ENCODE results near the gene NCBP2L.
"Not testable (repeated sequence)": the region's sequence is repeated elsewhere in the genome, so short reads cannot be mapped to it uniquely, and the experiment has no call there.

The NCBP2L gene

GRCh38 chrX:107810053-107810452 is 32.5 kb downstream of the NCBP2L start:
- not testable (repeated sequence) for DNase-seq (ENCODE audit: low read depth)

DNA sequence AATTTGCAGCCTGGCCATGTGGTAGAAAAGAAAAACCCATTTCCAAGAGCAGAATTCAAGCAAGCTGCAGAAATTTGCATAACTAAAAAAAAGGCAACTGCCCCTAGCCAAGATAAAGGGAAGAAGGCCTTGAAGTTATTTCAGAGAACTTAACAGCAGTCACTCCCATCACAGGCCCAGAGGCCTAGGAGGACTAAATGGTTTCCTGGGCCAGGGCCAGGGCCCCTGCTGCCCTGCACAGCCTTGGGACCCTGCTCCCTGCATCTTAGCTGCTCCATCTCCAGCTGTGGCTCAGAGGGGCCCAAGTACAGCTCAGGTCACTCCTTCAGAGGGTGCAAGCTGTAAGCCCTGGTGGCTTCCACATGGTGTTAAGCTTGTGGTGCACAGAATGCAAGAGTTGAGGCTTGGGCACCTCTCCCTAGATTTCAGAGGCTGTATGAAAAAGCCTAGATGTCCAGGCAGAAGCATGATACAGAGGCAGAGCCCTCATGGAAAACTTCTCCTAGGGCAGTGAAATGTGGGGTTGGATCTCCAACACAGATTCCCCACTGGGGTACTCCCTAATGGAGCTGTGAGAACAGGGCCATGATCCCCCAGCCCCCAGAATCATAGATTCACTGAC is 41.5 kb downstream of the NCBP2L start:
- no peak for DNase-seq (ENCODE audit: low read depth)

DNA sequence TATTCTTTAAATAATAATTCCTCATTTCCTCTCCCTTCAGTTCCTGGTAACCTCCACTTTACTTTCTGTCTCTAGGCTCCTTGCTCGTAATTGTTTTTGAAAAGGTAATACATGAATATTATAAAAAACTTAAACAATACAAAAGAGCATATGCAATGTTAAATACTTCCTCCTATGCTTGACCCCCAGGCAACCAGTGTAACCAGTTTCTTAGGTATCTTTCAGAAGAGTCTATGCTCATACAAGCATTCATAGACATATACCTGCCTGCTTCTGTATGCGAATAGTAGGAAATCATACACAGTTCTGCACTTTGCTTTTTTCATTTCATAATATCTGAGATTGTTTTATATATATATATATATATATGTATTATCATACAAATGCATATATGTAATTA is 45.5 kb downstream of the NCBP2L start:
- no peak for DNase-seq (ENCODE audit: low read depth)

DNA sequence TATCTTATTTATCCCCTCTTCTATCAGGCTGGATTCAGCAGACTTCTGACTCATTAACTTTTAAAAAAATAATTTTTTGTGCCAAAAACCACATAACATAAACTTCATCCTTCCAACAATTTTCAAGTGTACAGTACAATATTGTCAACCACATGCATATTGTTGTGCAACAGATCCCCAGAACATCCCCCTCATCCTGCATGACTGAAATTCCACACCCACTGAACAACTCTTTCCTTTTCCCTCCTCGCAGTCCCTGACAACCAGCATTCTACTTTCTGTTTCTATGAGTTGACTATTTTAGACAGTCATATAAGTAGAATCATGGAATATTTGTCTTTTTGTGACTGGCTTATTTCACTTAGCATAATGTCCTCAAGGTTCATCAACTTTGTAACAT is 45.9 kb downstream of the NCBP2L start:
- no peak for DNase-seq (ENCODE audit: low read depth)

DNA sequence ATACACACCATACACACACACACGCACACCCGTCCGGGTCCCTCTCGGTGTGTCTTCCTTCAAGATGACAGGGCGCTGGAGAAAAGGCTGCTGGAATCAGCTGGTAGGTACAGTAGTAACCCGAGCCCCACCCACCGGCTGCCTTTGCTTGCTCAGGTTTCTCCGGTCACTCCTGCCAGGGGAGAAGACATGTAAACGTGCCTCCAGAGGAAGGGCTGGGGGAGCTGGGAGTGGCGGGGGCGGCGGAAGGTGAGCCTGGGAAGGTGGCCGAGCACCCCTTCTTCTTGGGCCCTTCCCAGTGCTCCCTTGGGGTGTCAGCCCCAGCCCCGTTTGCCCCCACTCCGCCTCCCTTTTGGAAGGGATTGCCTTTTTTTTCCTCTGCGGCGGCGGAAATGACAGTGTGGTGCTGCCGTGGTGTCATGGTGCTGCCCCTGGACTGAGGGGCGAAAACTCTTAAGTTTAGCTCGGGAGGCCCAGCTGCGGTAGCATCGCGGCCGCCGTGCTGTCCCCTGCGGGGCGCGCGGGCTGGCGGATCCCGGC is 48.2 kb downstream of the NCBP2L start, which contains the start of gene MID2:
TSS of gene MID2 (plus strand) at position 169 of the 540 bp plus-strand sequence. CDS start 561 bp downstream, outside the sequence.
- DNase-seq (ENCODE audit: low read depth) = peak; percentile 24

DNA sequence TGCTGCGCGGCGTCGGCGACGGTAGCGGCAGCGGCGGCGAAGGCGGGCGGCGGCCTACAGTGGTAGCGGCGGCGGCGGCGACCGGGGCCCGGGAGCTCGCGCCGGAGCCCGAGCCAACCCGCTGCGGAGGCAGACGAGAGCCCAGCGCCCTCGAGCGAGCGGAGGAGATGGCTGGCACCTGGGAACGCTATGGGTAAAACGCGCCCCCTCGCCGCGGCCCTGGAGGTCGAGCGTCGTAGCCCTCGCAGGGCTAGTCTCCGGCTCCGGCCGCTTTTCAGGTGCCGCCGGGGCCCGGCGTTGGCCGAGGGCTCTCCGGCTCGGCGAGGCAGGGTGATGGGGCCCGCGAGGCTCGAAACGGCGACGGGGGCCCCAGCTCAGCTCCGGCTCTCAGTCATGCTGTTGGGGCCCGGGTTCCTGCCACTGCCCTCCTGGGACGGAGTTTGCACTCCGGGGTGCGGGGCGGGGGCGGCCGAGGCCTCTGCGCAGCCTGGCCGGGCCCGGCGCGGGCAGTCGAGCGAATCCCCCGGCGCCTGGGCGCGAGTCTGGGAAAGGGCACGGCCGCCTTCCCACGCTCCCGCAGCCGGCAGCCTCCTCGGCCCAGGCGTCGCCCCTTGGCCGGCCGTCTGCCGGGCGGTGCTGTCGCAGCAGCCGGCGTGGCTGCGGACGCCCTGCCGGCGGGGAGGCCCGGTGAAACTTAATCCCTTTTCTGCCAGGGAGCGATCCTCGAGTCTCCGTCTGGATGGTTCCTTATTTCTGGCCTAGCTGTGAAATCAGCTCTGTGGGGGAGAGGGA is 48.9 kb downstream of the NCBP2L start:
- peak; percentile 0 for DNase-seq (ENCODE audit: low read depth)

GRCh38 chrX:107827030-107827831 is 49.7 kb downstream of the NCBP2L start:
- no peak for DNase-seq (ENCODE audit: low read depth)

DNA sequence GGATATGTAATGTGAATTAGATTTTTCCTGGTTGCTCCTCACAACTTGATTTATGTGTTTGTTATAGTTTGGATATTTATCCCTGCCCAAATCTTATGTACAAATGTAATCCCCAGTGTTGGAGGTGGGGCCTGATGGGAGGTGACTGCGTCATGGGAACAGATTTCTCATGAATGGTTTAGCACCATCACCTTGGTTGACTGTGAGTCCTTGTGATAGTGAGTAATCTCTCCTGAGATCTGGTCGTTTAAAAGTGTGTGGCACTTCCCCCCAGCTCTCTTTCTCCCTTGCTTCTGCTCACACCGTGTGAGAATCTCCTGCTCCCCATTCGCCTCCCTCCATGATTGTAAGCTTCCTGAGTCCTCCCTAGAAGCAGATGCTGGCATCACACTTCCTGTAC is 50.3 kb downstream of the NCBP2L start:
- no peak for DNase-seq (ENCODE audit: low read depth)

GRCh38 chrX:107829878-107830277 is 52.3 kb downstream of the NCBP2L start:
- no peak for DNase-seq (ENCODE audit: low read depth)

GRCh38 chrX:107831071-107831730 is 53.7 kb downstream of the NCBP2L start:
- DNase-seq (ENCODE audit: low read depth) = no peak

DNA sequence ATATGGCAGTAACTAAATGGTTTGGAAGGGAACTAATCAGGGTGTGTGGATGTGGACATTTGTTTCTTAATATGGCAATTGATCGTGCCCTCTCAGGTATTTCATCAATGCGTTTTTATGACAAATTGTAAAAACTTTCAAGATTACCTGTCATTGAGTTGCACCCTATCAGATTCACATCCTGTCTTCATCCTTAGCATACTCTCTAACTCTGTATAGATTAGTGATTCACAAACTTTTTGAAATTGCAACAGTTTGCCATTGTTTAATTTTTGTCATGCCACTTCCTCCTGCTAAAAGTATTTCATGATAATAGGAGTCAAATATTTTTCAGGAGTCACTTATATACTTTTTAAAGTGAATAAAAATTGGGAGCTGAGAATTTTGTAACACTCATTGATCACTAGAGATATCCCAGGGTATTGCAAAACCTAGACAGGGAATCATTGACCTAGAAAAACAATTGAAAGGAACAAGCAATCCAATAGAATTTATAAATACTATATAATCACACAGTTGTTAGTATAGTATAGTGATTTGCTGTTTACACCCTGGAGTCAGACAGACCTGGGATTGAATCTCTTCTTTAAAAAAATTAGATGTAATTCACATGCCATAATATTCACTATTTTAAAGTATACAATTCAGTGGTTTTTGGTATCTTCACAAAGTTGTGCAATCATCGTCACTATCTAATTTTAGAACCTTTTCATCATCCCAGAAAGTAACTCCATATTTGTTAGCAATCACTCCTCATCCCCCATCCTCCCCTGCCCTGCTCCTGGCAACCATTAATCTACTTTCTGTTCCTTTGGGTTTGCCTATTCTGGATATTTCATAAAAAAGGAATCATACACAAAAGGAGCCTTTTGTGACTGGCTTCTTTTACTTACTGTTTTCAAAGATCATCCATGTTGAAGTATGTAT is 57.0 kb downstream of the NCBP2L start:
- no peak for DNase-seq (ENCODE audit: low read depth)

GRCh38 chrX:107836958-107837357 is 59.4 kb downstream of the NCBP2L start:
- DNase-seq (ENCODE audit: low read depth) = no peak

- DNase-seq (ENCODE audit: low read depth) = no peak
Observed at GRCh38 chrX:107840971-107841370, 63.4 kb downstream of the NCBP2L start.

- no peak for DNase-seq (ENCODE audit: low read depth)
Observed at GRCh38 chrX:107842715-107843400, 65.3 kb downstream of the NCBP2L start.

All from activated T-helper 1 cell treated with Interleukin-2 at 50 U/mL for 16 hours (primary cell).